ENCODE data around the gene VEGFB.

VEGFB gene

GRCh38 chr11:64265176-64266160 lies 31.1 kb downstream of the VEGFB start:
- Histone ChIP-seq H3K9me3 (ENCODE audit: control insufficient read depth in 5 of 5, low read length in 5 of 5) (no peaks in the 10 kb centered on the region), H3K27me3 (ENCODE audit: control insufficient read depth in 5 of 5, insufficient read depth in 4 of 5, low read length in 5 of 5) (peaks cover 0 to 5% (median 0%) of the 10 kb centered on the region in 5 donors), H3K9ac (ENCODE audit: low read length in 5 of 5) (no peak overlapping the region), H3K4me1 (ENCODE audit: control insufficient read depth in 5 of 5, insufficient read depth in 5 of 5, low read length in 5 of 5) (peaks cover 17 to 34% (median 26%) of the 10 kb centered on the region in 5 donors), H3K27ac (ENCODE audit: low read depth, low read length) (no peak overlapping the region), H3K36me3 (ENCODE audit: control insufficient read depth in 5 of 5, insufficient read depth in 5 of 5, low read length in 5 of 5) (peaks cover 0 to 56% (median 52%) of the 10 kb centered on the region in 5 donors), H3K4me3 (ENCODE audit: low read depth in 1 of 5, low read length in 5 of 5) (no peak overlapping the region)

GRCh38 chr11:64266339-64266738 lies 32.0 kb downstream of the VEGFB start:
- Histone ChIP-seq H3K4me1 (ENCODE audit: control insufficient read depth in 5 of 5, insufficient read depth in 5 of 5, low read length in 5 of 5) (peaks cover 26 to 37% (median 28%) of the 10 kb centered on the region in 5 donors), H3K9me3 (ENCODE audit: control insufficient read depth in 5 of 5, low read length in 5 of 5) (peaks cover 0 to 3% (median 0%) of the 10 kb centered on the region in 5 donors), H3K27me3 (ENCODE audit: control insufficient read depth in 5 of 5, insufficient read depth in 4 of 5, low read length in 5 of 5) (peaks cover 0 to 13% (median 0%) of the 10 kb centered on the region in 5 donors), H3K36me3 (ENCODE audit: control insufficient read depth in 5 of 5, insufficient read depth in 5 of 5, low read length in 5 of 5) (peaks cover 0 to 51% (median 49%) of the 10 kb centered on the region in 5 donors), H3K27ac (ENCODE audit: low read depth, low read length) (no peak overlapping the region), H3K4me3 (ENCODE audit: low read depth in 1 of 5, low read length in 5 of 5) (no peak overlapping the region), H3K9ac (ENCODE audit: low read length in 5 of 5) (no peak overlapping the region)

- H3K9ac ChIP-seq (ENCODE audit: low read length in 5 of 5), result peak overlapping the region in 4 of 5 donors; percentile 60 to 91 (median 86)
- H3K4me3 ChIP-seq (ENCODE audit: low read depth in 1 of 5, low read length in 5 of 5), result no peak overlapping the region
- H3K4me1 ChIP-seq (ENCODE audit: control insufficient read depth in 5 of 5, insufficient read depth in 5 of 5, low read length in 5 of 5), result peaks cover 26 to 47% (median 36%) of the 10 kb centered on the region in 5 donors
- H3K27ac ChIP-seq (ENCODE audit: low read depth, low read length), result peak overlapping the region; percentile 99
- peaks cover 0 to 13% (median 0%) of the 10 kb centered on the region in 5 donors for H3K27me3 ChIP-seq (ENCODE audit: control insufficient read depth in 5 of 5, insufficient read depth in 4 of 5, low read length in 5 of 5)
- H3K36me3 ChIP-seq (ENCODE audit: control insufficient read depth in 5 of 5, insufficient read depth in 5 of 5, low read length in 5 of 5), result peaks cover 0 to 41% (median 39%) of the 10 kb centered on the region in 5 donors
- peaks cover 0 to 3% (median 0%) of the 10 kb centered on the region in 5 donors for H3K9me3 ChIP-seq (ENCODE audit: control insufficient read depth in 5 of 5, low read length in 5 of 5)
Observed at GRCh38 chr11:64267207-64267945, 33.0 kb downstream of the VEGFB start.

GRCh38 chr11:64268025-64268892 lies 33.9 kb downstream of the VEGFB start:
- Histone ChIP-seq H3K27ac (ENCODE audit: low read depth, low read length) (peak overlapping the region; percentile 99), H3K4me1 (ENCODE audit: control insufficient read depth in 5 of 5, insufficient read depth in 5 of 5, low read length in 5 of 5) (peaks cover 26 to 50% (median 36%) of the 10 kb centered on the region in 5 donors)

GRCh38 chr11:64268893-64269539 lies 34.6 kb downstream of the VEGFB start:
- Histone ChIP-seq H3K9ac (ENCODE audit: low read length in 5 of 5) (peak overlapping the region; percentile 35 to 91 (median 89)), H3K9me3 (ENCODE audit: control insufficient read depth in 5 of 5, low read length in 5 of 5) (peaks cover 0 to 3% (median 0%) of the 10 kb centered on the region in 5 donors), H3K27me3 (ENCODE audit: control insufficient read depth in 5 of 5, insufficient read depth in 4 of 5, low read length in 5 of 5) (peaks cover 0 to 13% (median 0%) of the 10 kb centered on the region in 5 donors), H3K4me3 (ENCODE audit: low read depth in 1 of 5, low read length in 5 of 5) (peak overlapping the region; percentile 69 to 92 (median 76)), H3K4me1 (ENCODE audit: control insufficient read depth in 5 of 5, insufficient read depth in 5 of 5, low read length in 5 of 5) (peaks cover 26 to 50% (median 36%) of the 10 kb centered on the region in 5 donors), H3K27ac (ENCODE audit: low read depth, low read length) (peak overlapping the region; percentile 99), H3K36me3 (ENCODE audit: control insufficient read depth in 5 of 5, insufficient read depth in 5 of 5, low read length in 5 of 5) (peaks cover 0 to 25% (median 23%) of the 10 kb centered on the region in 5 donors)

More at GRCh38 chr11:64268025-64268892, 33.9 kb downstream of the VEGFB start:
- H3K9ac ChIP-seq (ENCODE audit: low read length in 5 of 5), result peak overlapping the region in 4 of 5 donors; percentile 81 to 91 (median 90)
- H3K36me3 ChIP-seq (ENCODE audit: control insufficient read depth in 5 of 5, insufficient read depth in 5 of 5, low read length in 5 of 5), result peaks cover 0 to 32% (median 30%) of the 10 kb centered on the region in 5 donors
- peak overlapping the region; percentile 69 to 92 (median 76) for H3K4me3 ChIP-seq (ENCODE audit: low read depth in 1 of 5, low read length in 5 of 5)
- H3K9me3 ChIP-seq (ENCODE audit: control insufficient read depth in 5 of 5, low read length in 5 of 5), result peaks cover 0 to 3% (median 0%) of the 10 kb centered on the region in 5 donors
- H3K27me3 ChIP-seq (ENCODE audit: control insufficient read depth in 5 of 5, insufficient read depth in 4 of 5, low read length in 5 of 5), result peaks cover 0 to 13% (median 0%) of the 10 kb centered on the region in 5 donors

- H3K9ac ChIP-seq (ENCODE audit: low read length in 5 of 5), result peak overlapping the region; percentile 95 to 99 (median 96)
- H3K27me3 ChIP-seq (ENCODE audit: control insufficient read depth in 5 of 5, insufficient read depth in 4 of 5, low read length in 5 of 5), result peaks cover 0 to 13% (median 0%) of the 10 kb centered on the region in 5 donors
- peaks cover 26 to 50% (median 36%) of the 10 kb centered on the region in 5 donors for H3K4me1 ChIP-seq (ENCODE audit: control insufficient read depth in 5 of 5, insufficient read depth in 5 of 5, low read length in 5 of 5)
- peak overlapping the region; percentile 99 for H3K27ac ChIP-seq (ENCODE audit: low read depth, low read length)
- H3K36me3 ChIP-seq (ENCODE audit: control insufficient read depth in 5 of 5, insufficient read depth in 5 of 5, low read length in 5 of 5), result peaks cover 0 to 18% (median 16%) of the 10 kb centered on the region in 5 donors
- H3K4me3 ChIP-seq (ENCODE audit: low read depth in 1 of 5, low read length in 5 of 5), result peak overlapping the region; percentile 77 to 92 (median 89)
- peaks cover 0 to 3% (median 0%) of the 10 kb centered on the region in 5 donors for H3K9me3 ChIP-seq (ENCODE audit: control insufficient read depth in 5 of 5, low read length in 5 of 5)
Observed at GRCh38 chr11:64269540-64270220, 35.3 kb downstream of the VEGFB start.

GRCh38 chr11:64275031-64275800 lies 40.8 kb downstream of the VEGFB start:
- Histone ChIP-seq H3K27ac (ENCODE audit: low read depth, low read length) (no peak overlapping the region), H3K4me1 (ENCODE audit: control insufficient read depth in 5 of 5, insufficient read depth in 5 of 5, low read length in 5 of 5) (peaks cover 11 to 19% (median 16%) of the 10 kb centered on the region in 5 donors), H3K36me3 (ENCODE audit: control insufficient read depth in 5 of 5, insufficient read depth in 5 of 5, low read length in 5 of 5) (peaks cover 0 to 37% (median 22%) of the 10 kb centered on the region in 5 donors), H3K9me3 (ENCODE audit: control insufficient read depth in 5 of 5, low read length in 5 of 5) (peaks cover 0 to 3% (median 0%) of the 10 kb centered on the region in 5 donors), H3K4me3 (ENCODE audit: low read depth in 1 of 5, low read length in 5 of 5) (no peak overlapping the region), H3K9ac (ENCODE audit: low read length in 5 of 5) (no peak overlapping the region), H3K27me3 (ENCODE audit: control insufficient read depth in 5 of 5, insufficient read depth in 4 of 5, low read length in 5 of 5) (peaks cover 0 to 7% (median 0%) of the 10 kb centered on the region in 5 donors)

- Histone ChIP-seq H3K9ac (ENCODE audit: low read length in 5 of 5) (peak overlapping the region in 1 of 5 donors; percentile 43), H3K4me1 (ENCODE audit: control insufficient read depth in 5 of 5, insufficient read depth in 5 of 5, low read length in 5 of 5) (peaks cover 5 to 14% (median 12%) of the 10 kb centered on the region in 5 donors), H3K36me3 (ENCODE audit: control insufficient read depth in 5 of 5, insufficient read depth in 5 of 5, low read length in 5 of 5) (peaks cover 0 to 37% (median 22%) of the 10 kb centered on the region in 5 donors), H3K9me3 (ENCODE audit: control insufficient read depth in 5 of 5, low read length in 5 of 5) (peaks cover 0 to 1% (median 0%) of the 10 kb centered on the region in 5 donors), H3K27ac (ENCODE audit: low read depth, low read length) (no peak overlapping the region), H3K4me3 (ENCODE audit: low read depth in 1 of 5, low read length in 5 of 5) (no peak overlapping the region), H3K27me3 (ENCODE audit: control insufficient read depth in 5 of 5, insufficient read depth in 4 of 5, low read length in 5 of 5) (peaks cover 0 to 5% (median 0%) of the 10 kb centered on the region in 5 donors)
Observed at GRCh38 chr11:64275841-64276240, 41.5 kb downstream of the VEGFB start.

Measured in subcutaneous abdominal adipose tissue (tissue), 5 donors.